Activated effector memory CD4-positive, alpha-beta T cell treated with anti-CD3 and anti-CD28 coated beads, Interleukin-2, amount 50 U/mL, for 16 hours (primary cell): ENCODE measurements around the gene ORC6.

Experiments
- DNase-seq: peaks from one replicate; pipeline ENCODE4 v3.0.0-alpha.2; 2020

Gene ORC6

GRCh38 chr16:46733319-46733830 is 43.9 kb downstream of the ORC6 start:
- peak; percentile 19 for DNase-seq

- DNase-seq, result no peak
Measured at GRCh38 chr16:46736695-46737094, 47.2 kb downstream of the ORC6 start.

DNA sequence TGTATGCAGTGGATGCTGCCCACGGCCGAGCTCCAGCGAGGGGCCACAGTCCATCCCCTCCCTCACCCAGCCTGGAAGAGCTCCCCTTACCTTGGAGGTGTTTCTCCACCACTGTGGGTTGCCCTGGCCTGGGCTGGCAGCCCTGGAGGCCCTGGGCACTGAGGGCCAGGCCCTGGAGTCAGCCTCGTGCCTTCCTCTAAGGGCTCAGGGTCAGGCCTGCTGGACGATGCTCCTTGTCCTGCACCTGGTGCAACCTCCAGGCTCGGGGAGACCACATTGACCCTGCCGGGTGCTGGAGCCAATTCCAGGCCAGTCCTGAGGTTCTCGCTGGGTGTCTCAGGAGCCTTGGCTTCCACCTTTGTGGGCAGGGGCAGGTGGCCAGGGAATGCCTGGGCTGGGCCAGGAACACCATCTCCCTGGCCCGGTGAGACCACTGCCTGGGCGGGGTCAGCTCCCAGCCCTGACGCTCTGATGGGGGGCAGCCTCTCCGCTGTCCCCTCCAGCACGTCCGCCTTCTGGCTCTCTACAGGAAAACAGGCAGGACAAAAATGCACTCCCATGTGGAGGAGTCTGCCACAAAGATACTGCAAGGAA is 48.3 kb downstream of the ORC6 start:
- peak; percentile 41 for DNase-seq

GRCh38 chr16:46739934-46740333 is 50.5 kb downstream of the ORC6 start:
- no peak for DNase-seq

- peak; percentile 60 for DNase-seq
Measured at GRCh38 chr16:46743232-46743719, 53.8 kb downstream of the ORC6 start.

DNA sequence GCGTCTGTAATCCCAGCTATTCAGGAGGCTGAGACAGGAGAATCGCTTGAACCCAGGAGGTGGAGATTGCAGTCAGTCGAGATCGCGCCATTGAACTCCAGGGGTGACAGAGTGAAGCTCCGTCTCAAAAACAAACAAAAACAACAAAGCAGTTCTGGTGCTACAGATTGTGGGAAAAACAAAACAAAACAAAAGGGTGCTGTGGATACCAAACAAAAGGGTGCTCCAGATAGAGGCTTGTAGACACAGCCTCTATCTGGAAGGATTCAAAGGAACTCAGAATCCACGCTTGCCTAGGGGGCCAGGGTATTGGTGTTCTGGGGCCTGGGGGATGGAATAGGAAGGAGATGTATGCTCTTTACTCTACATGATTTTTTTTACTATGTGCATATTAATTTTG is 56.2 kb downstream of the ORC6 start:
- DNase-seq, result no peak

- DNase-seq, result no peak
Measured at GRCh38 chr16:46746821-46747776, 57.6 kb downstream of the ORC6 start.
